ENCODE data around the gene KCNJ16.

The KCNJ16 gene

GRCh38 chr17:70070305-70071027 lies 4.6 kb upstream of the KCNJ16 start:
- DNase-seq = no peak

GRCh38 chr17:70071127-70071526 lies 3.9 kb upstream of the KCNJ16 start:
- DNase-seq = no peak

- no peak for DNase-seq
These were observed 3.4 kb upstream of the KCNJ16 start for GRCh38 chr17:70071620-70072019.

GRCh38 chr17:70072546-70073309 lies 2.3 kb upstream of the KCNJ16 start:
- DNase-seq = peak; percentile 17 to 21

GRCh38 chr17:70073310-70073709 lies 1.7 kb upstream of the KCNJ16 start:
- DNase-seq = no peak

GRCh38 chr17:70073799-70074198 lies 1.2 kb upstream of the KCNJ16 start:
- no peak for DNase-seq

- DNase-seq = no peak
These were observed 692 bp upstream of the KCNJ16 start for GRCh38 chr17:70074236-70074830.

GRCh38 chr17:70076189-70076588 lies 1.2 kb downstream of the KCNJ16 start:
- no peak for DNase-seq

GRCh38 chr17:70076831-70077230 lies 1.8 kb downstream of the KCNJ16 start:
- no peak for DNase-seq

- DNase-seq = no peak
These were observed 3.5 kb downstream of the KCNJ16 start for GRCh38 chr17:70078549-70078948.

- DNase-seq = no peak
These were observed 4.0 kb downstream of the KCNJ16 start for GRCh38 chr17:70078994-70079531.

GRCh38 chr17:70080541-70081347 lies 5.7 kb downstream of the KCNJ16 start:
- DNase-seq = no peak

GRCh38 chr17:70081885-70082284 lies 6.9 kb downstream of the KCNJ16 start:
- DNase-seq = no peak

GRCh38 chr17:70084476-70084875 lies 9.5 kb downstream of the KCNJ16 start:
- no peak for DNase-seq

- DNase-seq = no peak
These were observed 11.5 kb downstream of the KCNJ16 start for GRCh38 chr17:70086516-70086915.

GRCh38 chr17:70089513-70090148 lies 14.6 kb downstream of the KCNJ16 start:
- DNase-seq = no peak

GRCh38 chr17:70091005-70091568 lies 16.1 kb downstream of the KCNJ16 start:
- DNase-seq = no peak

- no peak for DNase-seq
These were observed 16.7 kb downstream of the KCNJ16 start for GRCh38 chr17:70091696-70092095.

GRCh38 chr17:70093163-70093562 lies 18.1 kb downstream of the KCNJ16 start:
- DNase-seq = no peak

- no peak for DNase-seq
These were observed 20.4 kb downstream of the KCNJ16 start for GRCh38 chr17:70095455-70095854.

- DNase-seq = no peak
These were observed 21.8 kb downstream of the KCNJ16 start for GRCh38 chr17:70096861-70097260.

GRCh38 chr17:70098030-70098429 lies 23.0 kb downstream of the KCNJ16 start:
- no peak for DNase-seq

All from inflammatory macrophage (primary cell).